Stimulated activated CD4-positive, alpha-beta T cell treated with anti-CD3 and anti-CD28 coated beads, TNF-alpha, amount 100 ng/mL, for 1 hour (primary cell): Measurements from ENCODE around the gene GDPD3.

Source experiments
- DNase-seq, 3 donors: peaks; one replicate each; pipeline ENCODE4 v3.0.0-alpha.2; 2020; ENCODE audit warnings: low read depth in 3 of 3, low spot score in 1 of 3

Gene GDPD3, protein sequence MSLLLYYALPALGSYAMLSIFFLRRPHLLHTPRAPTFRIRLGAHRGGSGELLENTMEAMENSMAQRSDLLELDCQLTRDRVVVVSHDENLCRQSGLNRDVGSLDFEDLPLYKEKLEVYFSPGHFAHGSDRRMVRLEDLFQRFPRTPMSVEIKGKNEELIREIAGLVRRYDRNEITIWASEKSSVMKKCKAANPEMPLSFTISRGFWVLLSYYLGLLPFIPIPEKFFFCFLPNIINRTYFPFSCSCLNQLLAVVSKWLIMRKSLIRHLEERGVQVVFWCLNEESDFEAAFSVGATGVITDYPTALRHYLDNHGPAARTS

DNA sequence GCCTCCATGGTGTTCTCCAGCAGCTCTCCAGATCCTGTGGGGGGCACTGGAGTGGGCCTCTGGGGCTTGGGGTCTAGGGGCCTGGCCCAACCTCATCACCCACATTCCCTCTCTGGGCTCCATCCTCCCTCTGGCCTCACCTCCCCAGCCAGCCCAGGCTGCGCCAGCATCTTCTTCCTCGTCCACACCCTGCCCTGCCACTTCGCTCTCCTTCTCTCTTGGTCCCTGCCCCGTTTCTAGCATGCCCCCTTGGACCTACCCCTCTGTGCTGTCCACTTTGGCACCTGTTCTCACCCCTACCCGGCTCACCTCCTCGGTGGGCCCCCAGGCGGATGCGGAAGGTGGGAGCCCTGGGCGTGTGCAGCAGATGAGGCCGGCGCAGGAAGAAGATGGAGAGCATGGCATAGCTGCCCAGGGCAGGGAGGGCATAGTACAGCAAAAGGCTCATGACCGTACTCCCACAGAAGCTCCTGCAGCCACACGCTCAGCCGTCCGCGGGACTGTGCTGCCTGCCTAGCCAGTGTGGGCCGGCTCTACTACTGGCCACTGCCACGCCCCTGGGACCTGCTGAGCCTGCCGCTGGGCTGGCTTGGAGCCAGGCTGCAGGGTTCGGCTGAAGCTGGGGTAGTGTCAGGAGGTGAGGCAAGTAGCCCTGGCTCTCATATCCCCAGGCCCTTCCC, at the start of gene GDPD3:
GDPD3 (minus strand) TSS at position 507 of the 680 bp plus-strand sequence; CDS start at position 448, 59 bp downstream.
- DNase-seq: no peak

DNA sequence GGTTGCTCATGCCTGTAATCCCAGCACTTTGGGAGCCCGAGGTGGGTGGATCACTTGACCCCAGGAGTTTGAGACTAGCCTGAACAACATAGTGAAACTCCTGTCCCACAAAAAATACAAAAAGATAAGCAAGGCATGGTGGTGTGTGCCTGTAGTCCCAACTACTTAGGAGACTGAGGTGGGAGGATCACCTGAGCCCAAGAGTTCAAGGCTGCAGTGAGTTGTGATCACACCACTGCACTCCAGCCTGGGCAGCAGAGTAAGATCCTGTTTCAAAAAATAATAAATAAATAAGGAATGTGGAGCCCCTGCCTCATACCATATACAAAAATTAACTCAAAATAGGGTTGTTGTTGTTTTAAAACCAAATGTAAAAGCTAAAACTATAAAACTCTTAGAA, 43.9 kb upstream of the GDPD3 start:
- no peak for DNase-seq

DNA sequence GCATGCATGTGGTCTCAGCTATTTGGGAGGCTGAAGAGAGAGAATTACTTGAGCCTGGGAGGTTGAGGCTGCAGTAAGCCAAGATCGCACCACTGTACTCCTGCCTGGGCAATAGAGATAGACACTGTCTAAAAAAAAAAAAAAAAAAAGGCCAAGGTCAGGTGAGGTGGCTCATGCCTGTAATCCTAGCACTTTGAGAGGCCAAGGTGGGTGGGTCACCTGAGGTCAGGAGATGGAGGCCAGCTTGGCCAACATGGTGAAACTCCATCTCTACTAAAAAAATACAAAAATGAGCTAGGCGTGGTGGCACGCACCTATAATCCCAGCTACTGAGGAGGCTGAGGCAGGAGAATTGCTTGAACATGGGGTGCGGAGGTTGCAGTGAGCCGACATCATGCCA, 41.9 kb upstream of the GDPD3 start:
- no peak for DNase-seq

DNA sequence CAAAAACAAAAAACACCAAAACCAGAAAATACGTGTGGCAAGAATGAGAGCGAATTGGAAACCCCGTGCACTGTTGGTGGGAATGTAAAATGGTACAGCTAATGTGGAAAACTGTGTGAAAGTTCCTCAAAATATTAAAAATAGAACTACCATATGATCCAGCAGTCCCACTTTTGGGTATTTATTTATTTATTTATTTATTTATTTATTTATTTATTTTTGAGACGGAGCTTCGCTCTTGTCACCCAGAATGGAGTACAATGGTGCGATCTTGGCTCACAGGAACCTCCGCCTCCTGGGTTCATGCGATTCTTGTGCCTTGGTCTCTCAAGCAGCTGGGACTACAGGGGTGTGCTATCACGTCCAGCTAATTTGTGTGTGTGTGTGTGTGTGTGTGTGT, 39.2 kb upstream of the GDPD3 start:
- DNase-seq: no peak

DNA sequence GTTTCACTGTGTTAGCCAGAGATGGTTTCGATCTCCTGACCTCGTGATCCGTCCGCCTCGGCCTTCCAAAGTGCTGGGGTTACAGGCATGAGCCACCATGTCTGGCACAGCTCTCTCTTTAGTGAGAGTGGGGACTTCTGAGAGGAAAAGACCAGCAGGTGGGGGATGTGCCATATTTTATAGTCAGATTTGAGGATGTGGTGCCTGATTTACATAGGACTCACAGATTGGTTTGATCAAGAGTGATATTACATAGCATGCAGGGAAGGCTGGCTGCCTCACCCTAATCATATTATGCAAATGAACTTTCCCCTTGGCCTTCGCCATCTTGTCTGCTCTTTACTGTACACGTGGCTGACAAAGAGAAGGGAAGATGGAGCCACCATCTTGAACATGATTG, 37.8 kb upstream of the GDPD3 start:
- no peak for DNase-seq

DNA sequence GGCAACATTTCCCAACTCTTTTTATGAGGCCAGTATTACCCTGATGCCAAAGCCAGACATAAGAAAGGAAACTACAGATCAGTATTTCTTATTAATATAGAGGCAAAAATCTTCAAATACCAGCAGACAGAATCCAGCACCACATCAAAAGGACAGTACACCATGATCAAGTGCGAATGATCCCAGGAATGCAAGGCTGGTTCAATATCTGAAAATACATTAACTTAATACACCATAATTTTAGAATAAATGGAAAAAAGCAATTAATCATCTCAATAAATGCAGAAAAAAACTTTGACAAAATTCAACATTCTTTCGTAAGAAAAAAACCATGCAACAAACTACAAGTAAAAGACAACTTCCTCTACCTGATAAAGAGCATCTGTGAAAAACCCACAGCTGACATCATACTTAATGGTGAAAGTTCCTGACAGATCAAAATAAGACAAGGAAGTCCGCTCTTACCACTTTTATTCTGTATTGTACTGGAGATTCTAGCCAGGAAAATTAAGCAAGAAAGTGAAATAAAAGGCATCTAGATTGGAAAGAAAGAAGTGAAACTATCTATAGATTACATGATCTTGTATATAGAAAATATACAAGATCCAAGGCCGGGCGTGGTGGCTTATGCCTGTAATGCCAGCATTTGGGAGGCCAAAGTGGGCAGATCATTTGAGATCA, 36.1 kb upstream of the GDPD3 start:
- DNase-seq: no peak

- no peak for DNase-seq
These were observed 34.6 kb upstream of the GDPD3 start for GRCh38 chr16:30147843-30148510.

GRCh38 chr16:30145657-30146056, 32.3 kb upstream of the GDPD3 start:
- DNase-seq: no peak

GRCh38 chr16:30144917-30145316, 31.6 kb upstream of the GDPD3 start:
- no peak for DNase-seq

DNA sequence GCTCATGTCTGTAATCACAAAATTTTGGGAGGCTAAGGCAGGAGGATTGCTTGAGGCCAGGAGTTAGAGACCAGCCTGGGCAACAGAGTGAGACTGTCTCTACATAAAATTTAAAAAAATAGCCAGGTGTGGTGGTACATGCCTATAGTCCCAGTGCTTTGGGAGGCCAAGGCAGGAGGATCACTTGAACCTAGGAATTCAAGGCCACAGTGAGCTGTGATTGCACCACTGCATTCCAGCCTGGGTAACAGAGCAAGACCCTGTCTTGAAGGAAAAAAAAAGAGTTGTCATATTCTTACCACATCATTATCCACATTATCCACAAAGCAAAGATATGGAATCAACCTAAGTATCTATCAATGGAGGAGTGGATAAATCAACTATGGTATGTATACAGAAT, 30.7 kb upstream of the GDPD3 start:
- DNase-seq: no peak

- DNase-seq: no peak
These were observed 30.0 kb upstream of the GDPD3 start for GRCh38 chr16:30143347-30143702.

DNA sequence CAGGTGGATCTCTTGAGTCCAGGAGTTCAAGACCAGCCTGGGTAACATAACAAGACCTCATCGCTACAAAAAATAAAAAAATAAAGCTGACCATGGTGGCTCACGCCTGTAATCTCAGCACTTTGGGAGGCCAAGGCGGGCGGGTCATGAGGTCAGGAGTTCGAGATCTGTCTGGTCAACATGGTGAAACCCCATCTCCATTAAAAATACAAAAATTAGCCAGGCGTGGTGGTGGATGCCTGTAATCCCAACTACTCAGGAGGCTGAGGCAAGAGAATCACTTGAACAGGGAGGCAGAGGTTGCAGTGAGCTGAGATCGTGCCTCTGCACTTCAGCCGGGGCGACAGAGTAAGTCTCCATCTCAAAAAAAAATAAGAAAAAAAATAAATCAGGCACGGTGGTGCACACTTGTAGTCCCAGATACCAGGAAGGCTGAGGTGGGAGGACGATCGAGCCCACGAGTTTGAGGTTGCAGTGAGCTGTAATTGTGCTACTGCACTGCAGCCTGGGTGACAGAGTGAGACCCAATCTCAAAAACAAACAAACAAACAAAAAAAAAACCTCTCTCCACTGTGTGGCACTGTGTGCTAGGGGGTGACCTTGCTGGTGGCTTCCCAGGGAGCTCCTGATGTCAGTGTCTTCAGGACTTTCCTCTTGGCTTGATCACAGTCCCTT, 29.5 kb upstream of the GDPD3 start:
- DNase-seq: no peak

GRCh38 chr16:30141750-30142149, 28.4 kb upstream of the GDPD3 start:
- DNase-seq: no peak

DNA sequence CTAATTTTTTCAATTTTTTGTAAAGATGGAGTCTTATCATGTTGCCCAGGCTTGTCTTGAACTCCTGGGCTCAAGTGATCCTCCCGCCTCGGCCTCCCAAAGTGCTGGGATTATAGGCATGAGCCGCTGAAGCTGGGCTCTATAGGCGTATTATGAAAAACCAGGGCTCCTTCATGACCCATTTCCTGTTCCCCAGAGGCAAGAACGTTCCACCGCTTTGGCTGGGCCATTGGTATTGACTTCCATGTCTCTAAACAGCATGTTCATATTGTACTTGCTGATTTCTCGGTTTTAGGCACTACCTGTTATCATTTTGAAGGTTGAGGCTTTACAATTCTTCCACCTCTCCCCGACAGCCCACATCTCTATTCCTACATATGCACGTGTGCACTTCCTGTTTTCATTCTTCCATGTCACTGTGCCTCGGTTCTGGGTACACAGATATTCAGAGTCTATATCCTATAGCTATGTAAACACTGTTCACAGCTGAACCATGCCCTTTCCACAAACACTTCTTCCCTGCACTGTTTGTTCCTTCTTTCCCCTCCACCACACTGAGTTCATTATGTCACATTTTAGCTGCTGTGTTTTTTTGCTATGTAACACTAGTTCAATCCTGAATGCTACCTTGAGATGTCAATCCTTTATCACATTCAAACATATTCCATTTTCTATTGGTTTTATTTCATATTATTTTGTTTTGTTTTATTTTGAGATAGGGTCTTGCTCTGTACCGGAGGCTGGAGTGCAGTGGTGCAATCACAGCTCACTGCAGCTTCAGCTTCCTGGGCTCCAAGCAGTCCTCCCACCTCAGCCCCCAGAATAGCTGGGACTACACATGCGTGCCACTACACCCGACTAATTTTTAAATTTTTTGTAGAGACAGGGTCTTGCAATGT, 26.5 kb upstream of the GDPD3 start:
- no peak for DNase-seq

GRCh38 chr16:30137897-30138296, 24.6 kb upstream of the GDPD3 start:
- DNase-seq: no peak

DNA sequence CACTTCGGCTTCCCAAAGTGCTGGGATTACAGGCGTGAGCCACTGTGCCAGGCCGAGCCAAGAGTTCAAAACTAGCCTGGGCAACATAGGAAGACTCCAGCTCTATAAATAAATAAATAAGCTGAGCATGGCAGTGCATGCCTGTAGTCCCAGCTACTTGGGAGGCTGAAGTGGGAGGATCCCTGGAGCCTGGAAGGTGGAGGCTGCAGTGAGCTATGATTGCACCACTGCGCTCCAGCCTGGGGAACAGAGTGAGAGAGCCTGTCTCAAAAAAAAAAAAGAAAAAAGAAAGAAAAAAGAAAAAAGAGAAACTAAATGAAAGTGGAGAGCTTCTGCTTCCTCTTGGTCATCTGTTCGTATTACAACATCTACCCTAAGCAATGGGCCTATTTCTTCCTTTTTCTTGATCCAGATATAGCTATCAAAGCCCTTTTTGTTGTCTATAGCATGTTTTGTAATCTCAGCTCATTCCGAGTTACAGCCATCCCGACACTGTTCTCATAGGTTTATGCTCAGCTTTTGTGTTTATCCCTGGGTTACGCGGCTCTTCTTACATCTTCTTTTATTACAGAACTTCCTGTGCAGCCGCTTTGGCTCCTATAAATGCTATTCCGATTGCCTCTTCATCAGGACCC, 23.8 kb upstream of the GDPD3 start:
- no peak for DNase-seq

DNA sequence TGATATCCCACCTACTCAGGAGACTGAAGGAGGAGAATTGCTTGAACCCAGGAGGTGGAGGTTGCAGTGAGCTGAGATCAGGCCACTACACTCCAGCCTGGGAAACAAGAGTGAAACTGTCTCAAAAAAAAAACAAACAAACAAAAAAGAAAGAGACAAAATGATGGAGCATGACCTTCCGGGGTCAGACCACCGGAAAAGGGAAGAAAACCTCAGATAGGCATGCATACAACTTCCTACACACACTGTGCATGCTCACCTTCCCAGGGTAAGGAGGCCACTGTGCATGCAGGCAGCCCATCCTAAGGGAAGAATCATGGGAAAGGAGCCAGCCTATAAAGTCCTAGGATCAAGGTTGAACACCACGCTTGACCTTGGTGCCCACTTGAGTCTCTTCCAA, 19.3 kb upstream of the GDPD3 start:
- DNase-seq: no peak

DNA sequence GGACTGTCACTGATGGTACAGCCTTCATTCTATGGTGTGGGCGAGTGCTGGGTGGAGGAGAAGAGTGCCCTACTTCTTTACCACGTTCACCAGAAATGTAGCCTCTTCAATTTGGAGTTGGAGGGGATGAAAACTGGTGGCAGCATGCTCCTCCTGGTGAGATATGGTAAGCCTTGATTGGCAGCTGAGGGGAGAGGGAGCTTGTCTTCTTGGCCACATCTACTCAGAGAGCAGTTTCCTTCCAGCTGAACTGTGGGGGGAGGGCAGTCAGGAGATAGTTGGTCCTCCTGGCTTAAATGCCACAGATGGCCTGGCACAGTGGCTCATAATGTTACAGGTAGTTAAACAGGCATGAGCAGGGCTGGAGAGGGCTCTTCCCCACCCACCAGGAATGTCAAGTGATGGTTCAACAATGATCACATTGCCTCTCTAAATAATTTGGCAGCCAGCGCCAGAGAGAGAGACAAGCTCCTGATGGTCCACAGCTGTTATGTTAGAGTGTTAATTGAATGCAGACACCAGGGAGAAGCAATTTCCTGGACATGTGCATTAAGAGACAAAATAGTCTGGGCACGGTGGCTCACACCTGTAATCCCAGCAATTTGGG, 18.6 kb upstream of the GDPD3 start:
- no peak for DNase-seq

GRCh38 chr16:30127993-30128392, 14.7 kb upstream of the GDPD3 start:
- no peak for DNase-seq
